CD4-positive, alpha-beta T cell treated with Interleukin-10 for 1 hour (primary cell): Measurements from ENCODE around the gene SERPINB10.
"Not testable (repeated sequence)": the region's sequence is repeated elsewhere in the genome, so short reads cannot be mapped to it uniquely, and the experiment has no call there.

Experiments
- DNase-seq: peaks from one replicate; pipeline ENCODE4 v3.0.0-alpha.2; 2020

The SERPINB10 gene

DNA sequence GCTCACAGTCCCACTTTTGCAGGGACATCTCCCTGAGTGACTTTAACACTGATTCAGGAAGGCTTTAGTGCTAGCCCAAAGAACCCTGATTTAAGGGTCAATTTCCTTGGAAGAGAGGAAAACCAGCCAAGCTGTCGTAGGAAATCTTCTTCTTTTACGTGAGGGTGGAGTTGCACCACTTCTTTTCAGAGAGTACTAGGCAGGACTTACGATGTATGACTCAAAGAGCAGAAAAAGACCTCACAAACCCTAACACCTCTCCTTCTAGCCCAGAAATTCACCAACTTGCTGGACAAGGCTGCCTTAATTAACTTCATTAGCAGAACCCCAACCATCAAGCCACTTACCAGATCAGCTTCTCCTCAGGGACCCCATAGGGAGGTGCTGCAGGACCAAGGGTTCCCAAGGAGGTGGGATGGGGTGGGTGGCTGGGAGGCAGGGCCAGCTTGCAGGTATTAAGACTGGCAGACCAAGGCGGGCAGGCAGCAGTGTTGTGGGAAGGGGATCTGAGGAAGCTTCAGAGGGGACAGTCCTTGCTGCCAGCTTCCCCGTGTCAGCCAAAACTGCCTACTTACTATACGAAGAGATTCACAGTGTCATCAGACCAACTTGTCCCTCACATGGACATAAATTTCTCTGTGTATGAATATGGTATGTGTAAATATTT, 13.5 kb upstream of the SERPINB10 start:
- DNase-seq, result no peak

DNA sequence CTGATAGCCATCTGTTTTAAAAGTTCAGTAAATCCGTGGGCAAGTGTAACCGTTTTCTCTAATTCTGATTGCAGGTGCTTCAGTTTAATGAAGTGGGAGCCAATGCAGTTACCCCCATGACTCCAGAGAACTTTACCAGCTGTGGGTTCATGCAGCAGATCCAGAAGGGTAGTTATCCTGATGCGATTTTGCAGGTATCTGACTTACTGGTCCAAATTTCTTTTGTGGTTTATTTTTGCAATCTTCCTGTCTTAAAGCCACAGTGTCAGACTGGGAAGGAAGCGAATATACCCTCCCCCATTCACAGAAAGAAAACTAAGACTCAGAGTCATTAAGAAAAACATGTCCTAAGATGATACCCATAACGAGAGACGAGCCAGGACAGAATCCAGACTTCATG, 12.6 kb upstream of the SERPINB10 start:
- DNase-seq, result no peak

DNA sequence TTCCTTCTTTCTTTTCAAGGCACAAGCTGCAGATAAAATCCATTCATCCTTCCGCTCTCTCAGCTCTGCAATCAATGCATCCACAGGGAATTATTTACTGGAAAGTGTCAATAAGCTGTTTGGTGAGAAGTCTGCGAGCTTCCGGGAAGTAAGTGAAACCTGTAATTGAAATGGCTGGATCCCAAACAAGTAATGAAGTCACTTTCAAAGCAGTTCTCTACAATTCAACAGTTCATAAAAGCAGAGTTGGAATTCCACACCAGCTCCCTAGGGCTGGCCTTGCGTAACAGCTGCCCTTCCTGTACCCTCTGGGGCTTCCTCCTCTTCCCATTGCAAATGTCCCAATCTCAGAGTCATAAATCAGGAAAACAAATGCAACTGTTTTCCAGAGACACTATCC, 10.7 kb upstream of the SERPINB10 start:
- DNase-seq, result no peak

DNA sequence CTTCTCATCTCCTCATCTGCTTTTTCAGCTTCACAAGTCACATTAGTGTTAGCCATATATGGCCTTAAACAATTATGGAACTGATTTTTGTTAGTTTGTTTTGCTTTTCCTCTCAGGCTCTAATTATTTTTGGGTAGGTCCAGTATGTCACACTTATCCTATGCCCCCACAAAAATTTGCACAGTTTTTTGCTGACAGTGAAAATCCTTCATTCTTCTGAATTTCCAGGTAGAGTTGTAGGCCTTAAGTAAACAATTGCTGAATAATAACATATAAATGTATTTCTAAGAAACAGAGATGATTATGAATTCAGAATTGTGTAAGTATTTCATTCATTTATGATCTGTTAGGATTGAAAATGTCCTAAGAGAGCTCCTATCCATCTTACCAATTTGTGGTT, 8.6 kb upstream of the SERPINB10 start:
- DNase-seq, result no peak

DNA sequence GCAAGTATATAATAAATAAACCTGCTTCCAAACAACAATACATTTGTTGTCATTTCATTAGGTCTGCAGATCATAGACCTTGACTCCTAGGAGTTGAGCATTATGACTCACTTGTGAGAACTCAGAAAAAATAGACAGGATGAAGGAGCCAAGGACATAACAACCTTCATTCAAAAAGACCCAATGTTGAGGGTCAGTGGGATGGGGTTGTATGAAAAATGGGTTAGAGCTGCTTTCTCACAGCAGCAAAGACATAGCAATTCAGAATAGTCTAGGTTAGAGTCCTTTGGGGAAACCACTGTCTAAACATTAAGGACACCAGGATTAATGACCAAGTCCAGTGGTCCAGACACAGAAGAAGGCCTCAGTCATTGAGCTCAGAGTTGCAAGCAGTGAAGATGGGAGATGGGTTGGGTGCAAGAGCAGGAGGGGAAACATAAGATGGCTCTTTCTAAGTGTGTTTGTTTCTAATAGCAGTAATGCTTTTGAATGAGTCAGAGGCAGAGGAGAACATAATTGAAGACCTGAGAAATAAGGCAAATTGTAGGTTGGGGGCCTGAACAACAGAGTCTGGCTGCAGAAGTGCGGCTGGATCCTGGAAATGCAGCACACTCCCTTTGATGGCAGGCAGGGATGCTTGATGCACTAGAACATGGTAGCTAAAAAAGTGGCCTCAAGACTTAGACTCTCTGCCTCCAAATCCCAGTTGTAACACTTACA, 3.7 kb upstream of the SERPINB10 start:
- no peak for DNase-seq

DNA sequence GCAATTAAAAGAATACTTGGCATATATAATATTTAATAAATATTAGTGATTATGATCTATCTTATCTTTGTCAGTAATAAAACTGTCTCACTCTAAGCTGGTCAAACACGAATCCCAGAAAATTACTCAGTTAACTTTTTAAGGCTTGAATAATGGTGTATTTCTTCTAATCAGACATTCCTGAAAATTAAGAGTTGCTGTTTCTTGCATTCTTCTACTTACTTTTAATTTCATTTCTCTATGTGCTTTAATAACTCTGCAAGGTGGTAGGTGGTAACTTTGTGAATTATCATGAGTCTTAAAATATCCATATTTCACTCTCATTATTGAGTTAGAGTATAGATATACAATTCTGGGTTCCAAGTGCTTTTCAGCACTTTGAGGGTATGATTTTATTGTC, 3.1 kb upstream of the SERPINB10 start:
- no peak for DNase-seq

DNA sequence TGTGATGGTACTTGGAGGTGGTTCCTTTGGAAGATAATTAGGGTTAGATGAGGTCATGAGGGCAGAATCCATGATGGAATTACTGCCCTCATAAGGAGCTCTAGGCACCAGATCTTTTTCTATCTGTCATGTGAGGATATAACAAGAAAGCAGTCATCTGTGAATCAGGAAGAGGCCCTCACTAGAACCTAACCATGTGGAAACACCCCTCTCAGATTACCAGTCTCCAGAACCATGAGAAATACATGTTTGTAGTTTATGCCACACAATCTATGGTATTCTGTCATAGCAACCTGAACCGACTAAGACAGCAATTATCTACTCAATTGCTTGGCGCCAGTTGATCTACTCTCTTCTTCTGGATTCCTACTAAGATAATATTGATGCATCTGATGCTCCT, 2.4 kb upstream of the SERPINB10 start:
- DNase-seq, result no peak

DNA sequence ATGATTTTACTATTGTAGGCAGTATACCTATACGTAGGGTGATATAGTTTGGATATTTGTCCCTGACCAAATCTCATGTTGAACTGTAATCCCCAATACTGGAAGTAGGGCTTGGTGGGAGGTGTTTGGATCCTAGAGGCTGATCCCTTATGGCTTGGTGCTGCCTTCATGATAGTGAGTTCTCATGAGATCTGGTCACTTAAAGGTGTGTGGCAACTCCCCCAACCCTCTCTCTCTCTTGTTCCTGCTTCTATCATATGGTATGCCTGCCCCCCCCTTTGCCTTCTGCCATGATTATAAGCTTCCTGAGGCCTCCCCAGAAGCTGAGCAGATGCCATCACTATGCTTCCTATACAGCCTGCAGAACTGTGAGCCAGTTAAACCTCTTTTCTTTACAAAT, 1.7 kb upstream of the SERPINB10 start:
- DNase-seq, result no peak

DNA sequence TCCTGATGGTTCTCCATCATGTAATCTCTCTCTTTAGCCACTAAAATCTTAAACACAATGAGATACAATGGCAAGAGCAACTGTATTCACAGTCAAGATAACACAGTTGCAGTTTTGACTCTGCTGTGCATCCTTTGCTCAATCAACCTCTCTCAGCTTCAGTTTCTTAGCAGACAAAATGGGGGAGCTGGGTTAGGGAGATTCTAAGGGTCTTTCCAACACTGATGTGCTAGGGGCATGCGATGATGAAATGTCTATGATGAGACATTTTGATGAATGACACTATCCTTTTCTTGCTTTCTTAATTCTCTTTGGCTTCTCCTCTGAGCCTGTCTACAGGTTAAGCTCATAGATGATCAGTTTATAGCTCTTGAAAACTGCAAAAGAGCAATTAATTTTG, 1.1 kb downstream of the SERPINB10 start:
- DNase-seq, result no peak

DNA sequence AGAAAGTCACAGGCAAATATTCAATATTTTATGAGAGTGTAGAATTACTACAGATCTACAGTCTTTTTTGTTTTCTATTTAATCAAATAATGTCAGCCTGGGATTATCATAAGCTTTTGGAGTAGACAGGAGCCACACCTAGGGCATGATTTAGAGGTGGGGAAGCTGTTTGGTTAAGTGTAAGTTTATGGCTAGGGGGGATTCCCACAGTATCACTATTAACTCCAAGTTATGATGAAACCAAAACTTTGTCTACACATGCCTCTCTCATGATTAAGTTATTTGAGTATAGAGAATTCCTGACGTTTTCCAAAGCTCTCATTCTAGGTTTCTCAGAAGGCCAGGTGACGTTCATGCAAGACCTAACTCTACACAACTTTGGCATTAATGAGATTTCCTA, 2.1 kb downstream of the SERPINB10 start:
- no peak for DNase-seq

DNA sequence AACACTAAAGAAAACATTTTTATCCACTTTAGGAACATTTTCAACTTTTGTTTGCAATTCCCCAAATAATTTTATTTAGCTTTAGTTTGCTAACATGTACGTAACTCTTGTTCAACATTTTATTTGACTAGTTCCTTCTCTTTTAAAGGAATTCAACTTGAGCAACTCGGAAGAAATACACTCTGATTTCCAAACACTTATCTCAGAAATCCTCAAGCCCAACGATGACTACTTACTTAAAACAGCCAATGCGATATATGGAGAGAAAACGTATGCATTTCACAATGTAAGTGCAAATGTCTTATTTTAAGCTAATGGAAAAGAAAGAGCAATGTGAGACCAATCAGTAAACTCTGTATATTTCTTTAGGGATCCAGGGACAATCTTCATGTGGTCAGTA, 10.1 kb downstream of the SERPINB10 start:
- no peak for DNase-seq

DNA sequence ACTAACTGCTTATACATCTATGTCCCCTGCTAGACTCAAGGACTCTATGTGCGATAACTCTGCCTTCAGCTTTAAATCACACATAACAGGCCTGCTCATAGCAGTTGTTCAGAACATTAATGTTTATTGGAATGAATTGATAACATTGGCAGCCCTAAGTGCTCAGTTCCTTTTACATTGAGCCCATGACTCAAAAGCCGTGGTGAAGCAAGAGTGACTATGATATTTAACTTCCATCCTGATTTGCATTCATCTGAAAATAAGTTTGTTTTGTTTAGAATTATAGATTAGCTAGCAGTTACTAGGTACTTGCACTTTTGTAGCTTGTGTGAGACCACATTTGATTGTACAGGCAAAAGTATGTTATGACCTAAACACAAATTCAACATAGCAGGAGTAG, 14.3 kb downstream of the SERPINB10 start:
- DNase-seq, result no peak

DNA sequence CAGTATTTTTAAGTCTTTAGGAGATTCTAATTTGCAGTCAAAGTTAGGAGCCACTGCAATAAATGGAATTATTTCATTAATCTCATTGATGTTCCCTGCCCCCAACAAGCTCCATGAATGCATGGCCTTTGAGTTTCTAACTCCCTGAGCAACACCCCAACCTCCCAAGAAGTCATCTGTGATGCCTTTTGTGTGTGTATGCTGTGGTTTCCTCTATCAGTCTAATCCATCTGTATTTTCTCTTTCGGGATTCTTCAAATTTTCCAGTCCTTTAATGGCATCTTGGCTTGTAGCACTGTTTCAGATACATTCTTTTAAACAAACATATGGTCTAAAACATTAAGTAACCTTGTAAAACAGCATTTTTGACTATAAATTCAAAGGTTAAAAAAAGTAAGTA, 16.8 kb downstream of the SERPINB10 start:
- DNase-seq, result no peak

DNA sequence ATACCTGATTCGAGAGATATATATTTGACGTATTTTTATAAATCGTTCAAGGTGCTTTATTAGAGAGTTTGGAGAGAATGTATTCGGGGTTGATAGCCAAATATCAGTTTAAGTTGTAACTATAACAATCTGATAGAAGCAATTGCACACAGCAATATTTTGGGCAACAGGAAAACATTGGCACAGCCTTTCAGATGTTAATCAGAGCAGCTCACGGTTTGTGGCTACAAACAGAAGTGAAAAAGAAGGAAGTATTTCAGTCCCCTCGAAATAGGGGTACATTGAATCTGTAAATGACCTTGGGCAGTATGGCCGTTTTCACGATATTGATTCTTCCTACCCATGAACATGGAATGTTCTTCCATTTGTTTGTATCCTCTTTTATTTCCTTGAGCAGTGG, 20.6 kb downstream of the SERPINB10 start:
- no peak for DNase-seq

DNA sequence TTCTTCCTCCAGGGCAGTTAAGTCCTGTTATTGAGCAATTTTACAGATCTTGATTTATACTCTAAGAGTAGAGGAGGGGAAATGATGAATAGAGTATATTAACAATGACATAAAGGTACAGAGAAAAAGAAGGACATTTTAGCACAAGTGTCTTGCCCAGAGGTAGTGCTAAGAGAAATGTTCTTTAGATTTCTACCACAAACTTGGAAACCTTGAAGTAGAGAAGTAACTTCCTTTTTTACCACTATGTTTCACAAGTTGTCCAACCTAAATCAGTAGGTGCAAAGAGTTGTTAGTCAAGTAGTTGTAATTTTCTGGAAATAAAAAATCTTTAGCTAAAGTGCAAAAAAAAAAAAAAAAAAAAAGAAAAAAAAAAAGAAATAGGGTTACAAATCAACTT, 21.6 kb downstream of the SERPINB10 start:
- DNase-seq, result not testable (repeated sequence)

DNA sequence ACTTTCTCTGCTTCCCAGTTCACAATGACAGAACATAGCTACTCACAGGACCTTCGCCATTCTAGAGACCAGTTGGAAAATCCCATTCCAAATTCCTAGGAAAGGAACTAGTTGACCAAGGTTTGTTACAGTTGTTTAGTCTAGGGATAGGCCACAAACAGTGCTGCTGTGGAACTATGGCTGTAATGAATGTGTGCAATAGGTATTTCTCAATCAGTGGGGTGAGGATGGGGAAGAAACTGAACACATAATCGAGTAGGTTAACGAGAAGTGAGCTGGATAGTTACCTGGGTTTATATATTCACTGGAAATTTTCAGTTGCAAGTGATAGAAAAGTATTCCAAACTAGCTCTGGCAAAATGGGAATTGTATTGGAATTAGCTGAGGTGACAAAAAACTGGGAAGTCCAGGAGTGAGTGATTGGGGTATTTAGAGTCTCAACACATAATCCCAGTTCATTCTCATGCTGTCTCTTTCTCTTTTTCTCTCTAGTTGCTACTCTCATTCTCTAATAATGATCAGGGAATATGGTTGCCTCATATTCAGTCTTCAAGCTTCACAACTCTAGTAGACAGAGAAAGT, 23.1 kb downstream of the SERPINB10 start:
- no peak for DNase-seq

DNA sequence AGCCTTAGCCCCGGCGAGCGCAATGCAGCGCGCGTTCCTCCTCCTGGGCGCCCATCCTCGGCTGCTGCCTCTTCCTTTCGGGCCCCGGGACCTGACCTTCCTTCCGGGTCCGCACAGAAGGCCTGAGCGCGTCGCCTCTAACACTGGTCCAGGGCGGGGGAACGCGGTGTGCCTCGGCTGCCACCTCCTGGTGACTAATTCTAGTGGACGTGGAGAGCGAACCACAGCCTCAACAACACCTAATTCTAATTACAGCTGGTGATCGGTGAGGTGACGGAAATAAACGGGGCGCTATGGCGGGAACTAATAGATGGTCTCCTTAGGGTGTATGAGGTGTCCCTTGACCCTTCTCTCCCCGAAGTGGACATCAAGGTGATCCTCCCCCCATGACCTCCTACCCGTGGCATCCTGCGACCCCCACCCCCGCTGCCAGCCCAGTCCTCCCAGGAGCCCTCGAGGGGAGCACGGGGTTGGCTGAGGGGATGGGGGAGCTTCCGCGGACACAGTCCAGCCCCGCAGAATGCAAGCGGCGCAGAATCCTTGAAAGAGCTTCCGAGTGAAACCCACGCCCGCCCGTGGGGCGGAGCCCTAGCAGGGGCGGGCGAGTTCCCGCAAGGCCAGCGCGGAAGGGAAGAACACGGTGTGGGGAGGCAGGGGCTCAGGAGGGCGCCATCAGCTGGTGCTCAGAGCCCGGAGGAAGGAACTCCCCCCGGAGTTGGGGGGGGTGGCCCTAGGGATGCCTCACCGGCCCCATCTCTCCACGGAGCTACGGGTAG, 28.6 kb downstream of the SERPINB10 start:
- DNase-seq, result peak; percentile 60

DNA sequence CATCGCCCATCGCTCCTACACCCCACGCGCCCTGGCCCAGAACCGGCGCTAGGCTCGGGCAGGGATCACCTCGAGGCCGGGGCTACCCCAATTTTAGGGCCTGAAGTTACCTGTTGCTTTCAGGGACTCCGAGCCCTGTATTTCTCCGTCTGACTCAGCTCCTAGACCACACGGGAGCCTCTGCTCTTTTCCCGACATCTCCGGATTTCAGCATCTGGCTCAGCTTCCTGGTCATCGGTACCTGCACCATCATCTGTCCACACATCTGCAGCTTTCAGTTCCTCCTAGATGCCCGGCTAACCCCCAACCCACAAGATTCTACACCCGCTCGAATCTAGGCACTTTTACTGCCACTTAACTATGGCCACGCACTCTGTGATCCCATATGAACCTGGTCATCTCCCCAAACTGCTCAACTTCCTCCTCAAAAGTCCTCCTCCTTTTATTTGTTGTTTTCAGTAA, 29.2 kb downstream of the SERPINB10 start:
- no peak for DNase-seq

DNA sequence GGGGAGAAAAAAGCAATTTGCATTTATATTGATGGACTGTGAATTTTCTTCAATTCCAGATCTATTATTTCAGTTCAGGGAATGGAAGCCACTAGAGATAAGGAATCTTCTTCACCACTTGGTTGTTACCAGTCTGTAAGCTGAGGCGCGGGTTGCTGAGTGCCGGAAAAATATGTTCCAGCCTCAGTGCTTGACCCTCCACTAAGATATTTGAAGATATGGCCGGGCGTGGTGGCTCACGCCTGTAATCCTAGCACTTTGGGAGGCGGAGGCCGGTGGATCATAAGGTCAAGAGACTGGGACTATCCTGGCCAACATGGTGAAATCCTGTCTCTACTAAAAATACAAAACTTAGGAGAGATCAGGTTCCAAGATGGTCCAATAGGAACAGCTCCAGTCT, 32.2 kb downstream of the SERPINB10 start:
- DNase-seq, result no peak

DNA sequence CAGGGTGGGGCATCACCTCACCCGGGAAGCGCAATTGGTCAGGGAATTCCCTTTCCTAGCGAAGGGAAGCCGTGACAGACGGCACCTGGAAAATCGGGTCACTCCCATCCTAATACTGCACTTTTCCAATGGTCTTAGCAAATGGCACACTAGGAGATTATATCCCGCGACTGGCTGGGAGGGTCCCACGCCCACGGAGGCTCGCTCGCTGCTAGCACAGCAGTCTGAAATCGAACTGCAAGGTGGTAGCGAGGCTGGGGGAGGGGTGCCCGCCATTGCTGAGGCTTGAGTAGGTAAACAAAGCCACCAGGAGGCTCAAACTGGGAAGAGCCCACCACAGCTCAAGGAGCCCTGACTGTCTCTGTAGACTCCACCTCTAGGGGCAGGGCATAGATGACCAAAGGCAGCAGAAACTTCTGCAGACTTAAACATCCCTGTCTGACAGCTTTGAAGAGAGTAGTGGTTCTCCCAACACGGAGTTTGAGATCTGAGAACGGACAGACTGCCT, 32.8 kb downstream of the SERPINB10 start:
- DNase-seq, result not testable (repeated sequence)

DNA sequence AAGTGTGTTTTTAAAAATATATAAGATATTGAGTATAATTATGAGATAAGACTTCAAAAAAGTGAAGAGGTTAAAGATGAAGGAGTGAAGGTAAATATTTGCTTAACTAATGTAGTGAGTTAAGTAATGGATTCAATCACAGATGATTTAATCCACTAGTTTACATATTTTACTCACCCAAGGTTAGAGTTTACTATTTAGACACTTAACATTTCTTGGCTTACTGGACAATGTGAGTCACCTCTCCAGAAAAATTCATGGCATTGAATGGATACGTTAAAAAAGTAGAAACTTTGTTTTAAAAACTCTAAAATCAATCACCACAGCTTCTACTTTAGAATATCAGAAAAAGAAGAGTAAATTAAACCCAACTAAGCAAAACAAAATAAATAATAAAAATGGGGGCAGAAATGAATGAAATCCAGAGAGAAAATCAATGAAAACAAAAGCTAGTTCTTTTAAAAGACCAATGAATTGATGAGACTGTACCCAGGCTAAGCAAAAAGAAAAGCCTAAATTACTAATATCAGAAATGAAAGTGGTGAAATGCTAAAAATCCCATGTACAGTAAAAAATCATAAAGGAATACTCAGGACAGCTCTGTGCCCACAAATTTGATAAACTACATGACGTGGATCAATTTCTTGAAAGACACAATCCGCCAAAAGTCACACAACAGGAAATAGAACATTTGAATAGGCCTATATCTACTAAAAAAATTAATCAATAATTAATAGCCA, 39.5 kb downstream of the SERPINB10 start:
- no peak for DNase-seq

DNA sequence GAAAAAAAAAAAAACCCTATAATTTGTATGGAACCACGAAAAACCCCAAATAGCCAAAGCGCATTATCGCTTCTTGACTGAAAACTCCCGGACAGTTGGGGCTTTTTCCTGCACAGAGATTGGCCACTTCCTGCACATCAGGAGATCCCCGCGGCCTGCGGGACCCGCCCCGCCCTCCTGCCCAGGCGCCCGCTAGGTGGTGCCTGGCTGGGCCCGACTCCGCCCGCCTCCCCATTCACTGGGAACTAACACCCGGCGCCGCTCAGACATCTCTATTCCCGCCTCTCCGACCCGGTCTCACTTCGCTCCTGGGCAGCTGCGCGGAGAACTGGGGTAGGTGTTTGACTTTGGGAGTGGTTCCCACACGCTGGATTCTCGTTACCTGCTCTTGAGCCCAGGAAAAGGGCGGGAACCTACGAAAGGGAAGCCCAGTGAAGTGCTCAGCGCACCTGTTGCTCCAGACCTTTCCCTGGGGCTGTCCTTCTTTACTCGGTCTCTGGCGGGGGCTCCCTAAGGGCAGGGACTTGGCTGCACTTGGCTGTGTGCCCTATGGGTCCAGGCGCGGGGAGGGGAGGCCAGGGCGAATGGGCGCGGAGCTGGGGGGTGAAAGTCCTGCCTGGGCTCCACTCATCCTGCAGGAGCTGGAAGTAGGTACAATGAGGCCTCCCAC, 41.4 kb downstream of the SERPINB10 start, which contains the start of gene HMSD:
TSS of gene HMSD (plus strand) at position 234 of the 670 bp plus-strand sequence. CDS start 4,155 bp downstream, outside the sequence.
- peak; percentile 60 for DNase-seq
